Tibial artery (tissue), 4 donors: ENCODE data around the gene KAZN.

Source experiments
- DNase-seq, 2 donors: peaks; one replicate each; pipeline ENCODE4 v3.0.0-alpha.2; 2019
- H3K27ac ChIP-seq, 2 donors: fragments of 200-600 bp; sonication (generic) in 1 of 2; 1 replicate in 1 of 2; 2 replicates in 1 of 2; pipeline ENCODE4 v1.5.1; 2018 to 2019; ENCODE audit warnings: mild to moderate bottlenecking in 1 of 2
- H3K27me3 ChIP-seq, 2 donors: fragments of 200-600 bp; sonication (generic) in 1 of 2; one replicate each; pipeline versions ENCODE4 v1.5.1 to v1.6.0; 2016 to 2019
- H3K36me3 ChIP-seq, 3 donors: fragments of 200-600 bp; sonication (generic) in 2 of 3; one replicate each; pipeline ENCODE4 v1.5.1; 2016 to 2019; ENCODE audit warnings: mild to moderate bottlenecking in 2 of 3
- H3K4me1 ChIP-seq, 4 donors: fragments of 200-600 bp; sonication (generic) in 2 of 4; 1 replicate in 3 of 4; 2 replicates in 1 of 4; pipeline ENCODE4 v1.5.1; 2016 to 2019
- H3K4me3 ChIP-seq, 2 donors: fragments of 200-600 bp; sonication (generic) in 1 of 2; 1 replicate in 1 of 2; 2 replicates in 1 of 2; pipeline ENCODE4 v1.5.1; 2018 to 2019; ENCODE audit warnings: mild to moderate bottlenecking in 2 of 2
- H3K9me3 ChIP-seq, 3 donors: fragments of 200-600 bp; sonication (generic) in 1 of 3; one replicate each; pipeline ENCODE4 v1.5.1; 2016 to 2019
- CTCF ChIP-seq, 2 experiments: fragments of 200-600 bp in 1 of 2; fragments of 450-650 bp in 1 of 2; IDR thresholded peaks; one replicate each; pipeline ENCODE4 v1.5.1; 2017 to 2019; ENCODE audit warnings: antibody characterized with exemption in 2 of 2, mild to moderate bottlenecking in 1 of 2, moderate library complexity in 1 of 2
- intact Hi-C: fragments of 100-400 bp; cut with DNase I; formaldehyde crosslinking; loops from one replicate; pipeline ENCODE4 v1.15.0; 2023; ENCODE audit warnings: low total_unique reads

Gene KAZN

GRCh38 chr1:15167386-15167785, 568.9 kb downstream of the KAZN start:
- peaks cover 0 to 13% (median 4%) of the 10 kb centered on the region in 4 donors for H3K4me1 ChIP-seq
- intact Hi-C loops: no loop called here
- H3K27ac ChIP-seq: no peak overlapping the region
- H3K9me3 ChIP-seq: no peaks in the 10 kb centered on the region
- TF ChIP-seq CTCF (IDR thresholded peaks at IDR 0.05): no peak
- no peak for DNase-seq
- no peak overlapping the region for H3K4me3 ChIP-seq
- H3K27me3 ChIP-seq: no peaks in the 10 kb centered on the region
- H3K36me3 ChIP-seq: no peaks in the 10 kb centered on the region
